SK-N-MC (cell line): Measurements from ENCODE around the gene KRT17.

ENCODE experiments used
- EZH2 ChIP-seq: fragments of 200-600 bp; sonication (generic); IDR thresholded peaks from one replicate; pipeline ENCODE4 v1.6.1; 2017; ENCODE audit warnings: antibody characterized with exemption
- POLR2AphosphoS5 ChIP-seq: IDR thresholded peaks from 2 replicates; pipeline ENCODE4 v1.6.1; 2012; ENCODE audit warnings: mild to moderate bottlenecking, low read depth, low read length, borderline replicate concordance

- no peak for TF ChIP-seq POLR2AphosphoS5
- no peak for TF ChIP-seq EZH2
These were observed 9.3 kb upstream of the KRT17 start for GRCh38 chr17:41633556-41634199.
